HG03571 (cell line): ENCODE results near the gene PLAC1.

Experiments used
- ATAC-seq: cut with Tn5 transposase; IDR thresholded peaks from one replicate; pipeline ENCODE4 v1.9.1; 2021; ENCODE audit not compliant: unreplicated experiment

The PLAC1 gene

GRCh38 chrX:134658002-134658759, at the start of gene PLAC1:
PLAC1 (minus strand) TSS chrX:134658471; CDS start chrX:134566682, 91,789 bp downstream.
- no peak for ATAC-seq

GRCh38 chrX:134706138-134706537, 47.9 kb upstream of the PLAC1 start:
- no peak for ATAC-seq

GRCh38 chrX:134695999-134696398, 37.7 kb upstream of the PLAC1 start:
- ATAC-seq: no peak

GRCh38 chrX:134694333-134695322, 36.4 kb upstream of the PLAC1 start:
- ATAC-seq: no peak

- ATAC-seq: no peak
Observed at GRCh38 chrX:134693644-134694043, 35.4 kb upstream of the PLAC1 start.

- ATAC-seq: no peak
Observed at GRCh38 chrX:134692990-134693389, 34.7 kb upstream of the PLAC1 start.

- no peak for ATAC-seq
Observed at GRCh38 chrX:134692233-134692632, 34.0 kb upstream of the PLAC1 start.

- no peak for ATAC-seq
Observed at GRCh38 chrX:134691453-134691852, 33.2 kb upstream of the PLAC1 start.

GRCh38 chrX:134688839-134689238, 30.6 kb upstream of the PLAC1 start:
- ATAC-seq: no peak

GRCh38 chrX:134688031-134688823, 30.0 kb upstream of the PLAC1 start:
- no peak for ATAC-seq

GRCh38 chrX:134685668-134686067, 27.4 kb upstream of the PLAC1 start:
- ATAC-seq: no peak

GRCh38 chrX:134684956-134685355, 26.7 kb upstream of the PLAC1 start:
- no peak for ATAC-seq

- no peak for ATAC-seq
Observed at GRCh38 chrX:134683351-134684005, 25.2 kb upstream of the PLAC1 start.

GRCh38 chrX:134682081-134682480, 23.8 kb upstream of the PLAC1 start:
- no peak for ATAC-seq

- ATAC-seq: no peak
Observed at GRCh38 chrX:134679644-134680043, 21.4 kb upstream of the PLAC1 start.

- ATAC-seq: no peak
Observed at GRCh38 chrX:134679221-134679620, 20.9 kb upstream of the PLAC1 start.

- no peak for ATAC-seq
Observed at GRCh38 chrX:134677332-134677731, 19.1 kb upstream of the PLAC1 start.

- ATAC-seq: no peak
Observed at GRCh38 chrX:134676436-134676835, 18.2 kb upstream of the PLAC1 start.

- no peak for ATAC-seq
Observed at GRCh38 chrX:134673123-134673522, 14.9 kb upstream of the PLAC1 start.

- ATAC-seq: no peak
Observed at GRCh38 chrX:134672101-134672500, 13.8 kb upstream of the PLAC1 start.

GRCh38 chrX:134671294-134671693, 13.0 kb upstream of the PLAC1 start:
- no peak for ATAC-seq
